Hematopoietic multipotent progenitor cell treated with erythropoietin and hydrocortisone succinate and interleukin-3 and kit ligand, for 15 days (in vitro differentiated cells): ENCODE results near the gene STK38L.
"Not testable (repeated sequence)": the region's sequence is repeated elsewhere in the genome, so short reads cannot be mapped to it uniquely, and the experiment has no call there.

Experiments used
- DNase-seq: peaks from one replicate; pipeline ENCODE4 v3.0.0-alpha.2; 2015; ENCODE audit warnings: low spot score

Gene STK38L

DNA sequence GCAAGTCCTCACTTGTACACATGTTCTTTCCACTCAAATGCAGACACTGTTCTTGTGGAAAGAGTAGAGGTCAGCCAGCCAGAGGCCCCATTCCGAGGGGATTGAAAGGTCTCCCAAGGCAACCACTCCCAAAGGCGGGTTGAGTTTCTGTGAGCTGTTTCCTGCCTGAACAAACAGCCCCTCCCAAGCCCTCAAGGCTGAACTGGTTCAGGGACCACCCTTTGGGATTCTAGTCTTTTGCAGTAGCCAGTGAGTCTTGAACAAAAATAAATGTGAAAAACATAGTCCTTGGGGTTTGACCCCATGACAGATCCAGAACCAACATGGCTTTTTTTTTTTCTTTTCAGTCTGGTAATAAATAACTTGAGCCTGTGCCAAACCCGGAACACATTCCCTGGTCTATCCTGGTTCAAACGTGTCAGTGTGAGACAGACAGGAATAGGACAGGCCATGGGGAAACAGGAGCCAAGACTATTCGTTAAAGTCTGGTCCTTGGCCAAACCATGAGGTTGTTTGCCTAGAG, 17.6 kb upstream of the STK38L start:
- DNase-seq: no peak

DNA sequence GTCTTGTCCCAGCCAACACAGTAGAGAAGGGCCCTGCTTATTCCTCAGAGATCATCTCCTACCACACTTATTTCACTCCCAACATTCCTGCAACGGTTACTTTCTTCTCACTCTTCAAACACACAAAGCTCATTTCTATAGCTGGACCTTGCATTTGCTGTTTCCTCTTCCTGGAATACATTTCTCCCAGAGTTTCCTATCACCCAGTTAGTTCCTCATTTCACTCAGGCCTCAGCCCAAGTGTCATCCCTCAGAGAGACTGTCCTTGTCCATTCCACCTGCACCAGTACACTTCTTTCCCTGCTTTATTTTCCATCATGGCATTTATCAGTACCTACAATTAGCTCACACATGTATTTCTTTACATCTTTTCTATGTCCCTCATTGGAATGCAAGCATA, 14.7 kb upstream of the STK38L start:
- no peak for DNase-seq

DNA sequence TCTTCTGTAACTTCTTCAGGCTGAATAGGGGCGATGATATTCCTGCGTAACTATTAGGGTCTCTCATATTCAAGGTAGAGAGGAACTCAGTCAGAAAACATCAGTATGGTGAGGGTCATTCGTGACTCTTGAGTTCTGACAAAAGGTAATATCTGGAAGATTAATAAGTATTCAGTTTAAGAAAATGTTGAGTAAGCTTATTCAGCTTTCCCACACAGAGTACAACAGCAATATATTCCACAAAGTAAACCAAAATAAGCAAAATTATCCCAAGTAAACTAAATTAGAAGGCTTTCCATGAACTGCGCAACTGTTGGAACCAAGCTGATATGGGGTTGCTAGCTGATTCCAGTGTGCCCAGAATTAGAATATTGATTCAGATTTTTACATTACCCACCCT, 12.7 kb upstream of the STK38L start:
- not testable (repeated sequence) for DNase-seq

DNA sequence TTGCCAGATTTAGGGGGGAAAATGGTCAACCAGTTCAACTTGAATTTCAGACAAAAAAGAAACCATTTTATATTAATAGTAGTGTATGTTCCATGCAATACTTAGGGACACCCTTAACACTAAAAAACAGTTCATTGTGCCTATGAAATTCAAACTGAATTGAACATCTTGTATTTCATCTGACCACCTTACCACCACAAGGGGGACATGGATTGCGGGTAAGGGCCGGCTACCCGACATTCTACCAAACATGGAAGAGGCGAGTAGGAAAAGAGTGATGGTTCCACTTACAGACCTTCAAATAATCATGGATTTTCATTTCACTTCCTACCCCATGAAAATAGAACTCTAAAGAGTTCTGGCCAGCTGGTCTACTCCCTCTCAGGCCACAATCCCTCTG, 10.3 kb upstream of the STK38L start:
- no peak for DNase-seq

DNA sequence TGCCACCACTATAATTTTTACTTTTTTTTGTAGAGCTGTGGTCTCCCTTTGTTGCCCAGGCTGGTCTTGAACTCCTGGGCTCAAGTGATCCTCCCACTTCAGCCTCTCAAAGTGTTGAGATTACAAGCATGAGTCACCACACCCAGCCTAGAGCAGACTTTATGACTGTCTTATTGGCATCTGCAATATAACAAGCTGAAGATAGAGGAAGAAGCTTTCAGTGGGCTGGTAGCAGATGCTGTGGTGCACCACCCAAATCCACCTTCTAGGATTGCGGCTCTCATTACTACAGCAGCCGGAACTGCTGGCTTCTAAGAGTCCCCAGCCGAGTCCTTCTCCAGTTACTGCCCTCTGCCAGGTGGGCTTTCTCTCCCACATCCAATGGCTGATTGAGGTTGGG, 7.6 kb upstream of the STK38L start:
- DNase-seq: no peak

DNA sequence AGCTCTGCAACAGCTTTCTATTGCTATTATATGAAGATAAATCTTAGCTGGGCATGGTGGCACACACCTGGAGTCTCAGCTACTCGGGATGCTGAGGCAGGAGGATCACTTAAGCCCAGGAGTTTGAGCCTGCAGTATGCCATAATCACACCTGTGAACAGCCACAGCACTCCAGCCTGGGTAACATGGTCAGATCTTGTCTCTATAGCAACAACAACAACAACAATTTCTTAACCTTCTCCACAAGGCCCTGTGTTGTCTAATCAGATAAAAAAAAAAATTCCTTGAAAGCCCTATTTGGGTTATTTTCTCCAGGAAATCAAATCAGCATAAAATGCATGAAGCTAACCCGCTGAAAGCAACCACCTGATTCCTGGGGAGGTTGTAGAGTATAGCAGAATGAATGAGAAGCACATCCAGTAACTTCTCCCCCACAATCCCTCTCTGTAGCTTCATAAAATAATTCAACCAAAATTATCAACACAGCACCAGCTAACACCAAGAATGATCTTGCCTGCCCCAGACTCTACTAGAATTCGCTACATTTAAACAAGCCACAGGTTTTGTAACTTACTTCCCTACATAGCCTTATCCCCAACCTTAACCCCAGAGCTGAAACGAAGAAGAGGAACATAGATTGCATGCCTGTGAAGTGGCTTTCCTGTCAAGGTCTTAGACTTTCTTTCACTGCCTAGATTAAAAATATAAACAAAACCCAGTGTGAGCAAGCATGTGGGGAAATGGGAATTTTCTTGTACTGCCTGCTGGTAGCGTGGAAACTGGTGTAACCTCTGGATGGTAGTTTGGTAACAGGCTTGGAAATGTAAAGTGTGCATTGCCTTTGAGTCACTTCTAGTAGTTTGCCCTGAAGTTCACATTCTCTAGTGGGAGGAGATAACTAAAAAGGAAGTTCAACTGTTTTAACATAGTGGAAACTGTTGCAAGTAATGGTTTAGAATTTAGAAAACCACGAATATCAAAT, 6.0 kb upstream of the STK38L start:
- DNase-seq: no peak

DNA sequence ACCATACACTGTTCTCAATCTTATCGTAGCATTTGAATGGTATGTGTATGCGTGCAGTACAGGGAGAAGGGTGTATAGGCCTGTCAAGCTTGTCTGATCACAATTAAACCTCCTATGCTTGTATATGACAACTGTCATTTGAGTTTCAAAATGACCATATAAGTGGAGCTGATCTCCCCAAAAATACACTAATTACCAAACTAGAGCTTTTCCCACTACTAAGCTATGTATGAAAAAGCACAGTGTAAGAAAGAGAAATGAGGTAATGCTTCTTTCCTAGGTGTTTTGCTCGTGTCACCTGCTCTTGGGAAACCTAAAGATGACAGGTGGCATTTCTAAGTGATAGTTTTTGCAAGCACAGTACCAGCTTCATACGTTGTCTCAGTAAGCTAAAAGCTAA, 1.1 kb upstream of the STK38L start:
- no peak for DNase-seq

DNA sequence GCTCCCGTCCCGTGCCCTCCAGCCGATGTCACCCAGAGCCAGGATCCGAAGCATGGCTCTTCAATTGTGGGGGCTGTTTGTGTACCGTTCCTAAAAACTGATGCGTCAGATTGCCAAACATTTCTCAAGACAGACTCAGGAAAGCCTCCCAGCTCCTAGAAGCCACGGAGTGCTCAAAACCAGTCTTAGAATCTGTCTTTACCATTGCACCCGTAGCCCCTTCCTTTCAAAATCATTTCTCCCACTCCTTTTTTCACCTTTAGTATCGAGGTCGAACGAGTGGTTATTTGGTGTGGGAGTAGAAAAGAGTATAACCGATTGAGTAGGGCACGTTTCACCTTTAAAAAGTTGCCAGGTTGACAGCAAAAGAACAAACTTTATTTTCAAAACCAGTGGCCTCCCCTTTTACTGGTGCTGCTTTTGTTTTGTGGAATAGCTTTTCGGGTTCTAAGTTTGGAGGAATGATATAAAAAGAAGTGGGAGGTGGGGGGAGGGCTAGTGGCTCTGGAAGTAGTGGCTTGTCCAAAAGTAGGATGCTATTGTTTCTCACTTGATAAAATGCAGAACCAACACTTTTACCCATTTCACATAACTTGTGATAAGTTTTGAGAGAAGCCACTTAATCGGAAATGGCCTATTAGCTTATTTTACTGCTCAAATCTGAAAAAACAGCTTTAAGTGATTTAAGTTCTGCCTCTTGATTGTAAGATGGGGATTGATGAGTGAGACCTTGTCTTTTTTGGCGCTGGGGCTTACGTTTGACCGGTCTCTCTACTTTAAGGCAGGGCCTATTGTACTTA, 803 bp downstream of the STK38L start:
- no peak for DNase-seq

DNA sequence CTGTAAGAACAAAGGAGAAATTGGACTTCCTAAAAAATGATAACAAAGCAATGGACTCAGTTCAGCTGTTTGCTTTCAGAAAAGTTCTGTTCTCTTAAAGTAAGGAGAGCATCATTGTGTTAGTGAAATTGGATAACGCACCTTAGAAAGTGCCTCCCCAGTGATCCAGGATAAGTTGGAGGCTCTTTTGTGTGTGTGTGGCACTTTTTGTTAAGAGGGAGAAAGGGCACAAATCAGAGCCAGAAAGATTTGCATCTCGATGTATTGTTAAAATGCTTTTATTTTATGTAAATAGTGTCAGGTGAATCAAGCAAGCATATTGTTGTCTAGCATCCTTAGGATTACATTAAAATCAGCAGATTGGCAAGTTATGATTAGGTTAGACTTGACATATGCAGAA, 2.1 kb downstream of the STK38L start:
- DNase-seq: no peak

DNA sequence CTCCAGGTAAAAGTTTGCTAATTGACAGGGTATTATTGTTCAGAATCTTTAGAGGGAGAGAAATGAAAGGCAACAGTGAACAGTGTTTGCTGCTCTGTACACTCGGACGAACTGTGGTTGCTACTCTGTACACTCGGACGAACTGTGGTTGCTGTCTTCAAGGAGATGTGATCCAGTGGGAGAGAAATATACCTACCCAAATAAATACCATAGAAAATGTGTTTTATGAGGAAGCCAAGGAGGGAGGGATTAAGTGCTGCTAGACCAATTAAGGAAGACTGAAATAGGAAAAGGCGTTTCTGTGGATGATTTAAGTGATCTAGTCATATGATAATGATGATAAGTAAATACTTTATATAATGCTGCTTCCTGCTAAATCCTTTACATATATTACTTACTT, 2.7 kb downstream of the STK38L start:
- no peak for DNase-seq

DNA sequence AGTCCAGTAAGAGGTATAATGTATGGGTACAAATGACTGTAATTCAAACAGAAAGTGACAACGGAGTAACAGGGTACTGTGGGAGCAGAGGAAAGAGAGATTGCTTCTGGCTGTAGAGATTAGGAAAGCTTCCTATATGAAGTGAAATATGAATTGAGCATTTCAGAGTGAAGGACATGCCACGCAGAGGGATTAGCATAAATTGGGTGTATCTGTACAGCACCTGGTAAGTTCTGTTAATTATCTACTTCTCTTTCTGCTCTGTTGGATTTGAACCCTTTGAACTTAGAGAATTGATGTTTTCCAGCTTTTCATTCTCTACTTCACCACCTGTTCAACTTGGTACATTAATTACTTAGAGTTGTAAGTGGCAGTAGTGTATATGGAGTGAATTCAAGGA, 8.8 kb downstream of the STK38L start:
- no peak for DNase-seq

DNA sequence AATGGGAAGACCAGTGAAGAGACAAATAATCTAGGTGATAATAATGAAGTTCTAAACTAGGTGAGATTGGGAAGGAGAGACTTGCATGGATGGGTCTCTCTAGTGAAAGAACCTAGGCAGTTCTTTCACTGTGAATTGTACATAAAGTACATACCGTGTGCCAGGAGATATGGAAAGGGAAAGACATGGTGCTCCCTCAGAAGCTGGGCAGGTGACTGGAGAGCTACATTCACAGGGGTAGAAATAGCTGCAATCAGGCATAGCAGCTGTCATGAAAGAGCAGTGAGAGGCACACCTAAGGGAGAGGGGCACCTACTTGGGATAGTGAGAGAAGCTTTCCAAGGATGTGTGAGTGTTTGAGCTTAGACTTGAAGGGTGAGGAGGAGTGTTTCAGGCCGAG, 9.3 kb downstream of the STK38L start:
- DNase-seq: no peak

DNA sequence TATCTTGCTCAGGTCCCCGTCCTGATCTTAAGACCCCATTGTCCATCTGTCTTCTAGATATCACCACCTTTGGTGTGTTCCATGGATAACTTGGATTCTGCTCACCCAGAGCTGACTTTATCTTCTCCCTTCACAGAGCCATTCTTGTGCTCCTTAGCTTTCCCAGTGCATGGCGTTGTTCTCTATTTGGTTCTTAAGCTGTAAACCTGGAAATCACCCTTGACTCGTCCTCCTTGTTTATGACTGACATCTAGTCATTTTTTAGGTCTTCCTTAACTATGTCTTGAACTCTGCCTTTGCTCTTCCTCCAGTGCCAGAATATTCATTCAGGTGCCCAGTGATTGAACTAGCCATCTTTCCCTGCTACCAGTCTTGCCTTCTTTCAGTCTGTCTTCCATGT, 11.7 kb downstream of the STK38L start:
- DNase-seq: no peak

DNA sequence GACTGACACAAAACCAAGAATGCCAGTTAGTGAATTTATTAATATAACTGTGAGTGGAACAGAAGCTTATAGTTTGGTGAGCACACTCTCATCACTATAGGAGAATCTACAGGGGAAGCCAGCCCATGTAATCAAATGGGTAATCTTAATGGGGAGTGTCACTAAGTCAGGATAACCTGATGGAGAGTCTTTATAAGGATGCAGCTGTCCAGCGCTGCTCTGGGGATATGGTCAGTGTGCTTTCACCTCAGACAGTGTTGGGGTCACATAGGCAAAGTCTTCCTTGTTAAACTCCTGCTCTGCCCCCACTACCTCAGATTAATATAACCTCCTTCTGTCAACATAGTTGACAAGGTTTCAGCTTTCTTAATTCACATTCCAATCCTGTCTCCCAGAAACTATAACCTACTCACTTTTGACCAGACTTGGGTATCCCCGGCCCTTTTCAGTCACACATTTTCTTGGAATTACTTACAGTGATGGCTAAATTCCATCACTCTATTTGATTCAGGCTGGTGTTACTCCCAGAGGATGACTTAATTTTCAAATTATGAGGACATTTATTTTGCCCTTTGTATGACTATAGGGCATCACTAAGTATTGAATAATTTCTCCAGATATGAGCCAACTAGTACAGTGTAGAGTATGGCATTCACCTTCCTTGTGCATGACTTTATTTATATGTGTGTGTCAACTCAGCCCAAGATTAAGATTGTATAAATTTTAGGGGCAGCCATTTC, 13.2 kb downstream of the STK38L start:
- DNase-seq: no peak

DNA sequence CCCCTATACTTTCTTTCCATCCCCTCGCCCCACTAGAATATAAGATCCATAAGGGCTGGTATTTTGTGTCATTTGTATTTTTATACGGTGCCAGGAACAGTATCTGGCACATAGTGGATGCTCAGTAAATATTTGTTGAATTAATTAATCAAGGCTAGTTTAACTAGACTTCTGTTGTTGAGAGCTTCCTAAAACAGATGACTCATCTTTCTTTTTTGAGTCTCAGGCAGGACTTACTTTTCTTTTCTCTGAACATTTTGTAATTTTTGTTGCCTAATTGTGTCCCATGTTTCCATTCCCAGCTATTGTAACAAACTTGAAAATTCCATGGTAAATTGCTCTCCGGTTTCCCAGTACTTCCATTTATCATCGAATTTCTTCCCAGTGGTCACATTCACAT, 16.7 kb downstream of the STK38L start:
- DNase-seq: no peak

DNA sequence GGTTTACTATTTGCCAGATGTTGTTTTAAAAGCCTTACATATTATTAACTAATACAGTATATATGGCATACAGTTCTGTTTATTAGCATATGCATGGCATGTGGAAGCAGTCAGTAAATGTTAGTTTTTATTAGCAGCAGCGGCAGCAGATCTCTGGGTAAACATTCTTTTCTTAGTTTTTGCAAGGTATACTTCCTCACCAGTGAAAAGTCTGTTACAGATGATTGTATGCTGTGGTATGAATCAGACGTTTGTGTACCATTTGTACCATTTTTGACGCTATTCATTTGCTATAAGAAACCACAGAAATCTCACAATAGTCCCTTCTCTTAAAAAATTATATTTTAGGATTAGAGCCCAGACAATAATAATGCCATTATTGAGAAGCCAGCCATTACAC, 17.8 kb downstream of the STK38L start:
- DNase-seq: no peak

DNA sequence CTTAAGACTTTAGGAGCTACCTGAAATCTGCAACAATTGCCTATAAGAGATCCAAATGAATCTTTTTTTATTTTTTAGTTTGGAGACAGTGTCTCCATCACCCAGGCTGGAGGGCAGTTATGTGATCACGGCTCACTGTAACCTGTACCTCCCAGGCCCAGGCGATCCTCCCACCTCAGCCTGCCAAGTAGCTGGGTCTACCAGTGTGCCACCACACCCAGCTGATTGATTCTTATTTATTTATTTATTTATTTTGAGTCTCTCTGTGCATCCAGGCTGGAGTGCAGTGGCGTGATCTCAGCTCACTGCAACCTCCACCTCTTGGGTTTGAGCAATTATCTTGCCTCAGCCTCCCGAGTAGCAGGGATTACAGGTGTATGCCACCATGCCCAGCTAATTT, 26.1 kb downstream of the STK38L start:
- DNase-seq: no peak

DNA sequence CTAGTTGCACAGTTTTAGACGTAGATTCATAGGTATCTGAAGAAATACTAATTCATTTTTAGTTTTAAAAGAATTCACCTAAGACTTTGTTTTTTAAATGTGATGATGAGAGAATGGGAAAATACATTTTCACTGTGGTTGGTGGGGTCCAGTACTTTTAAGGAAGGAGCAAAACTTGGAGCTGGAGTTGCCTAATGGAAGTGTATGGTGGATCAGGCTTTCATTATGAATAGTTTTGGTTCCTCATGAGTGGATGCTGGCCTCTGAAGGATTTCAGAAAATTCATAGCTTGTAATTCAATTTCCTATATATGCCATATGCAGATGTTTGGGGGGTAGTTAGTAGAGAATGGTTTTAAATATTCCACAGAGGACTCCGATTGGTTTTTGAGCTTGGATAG, 27.1 kb downstream of the STK38L start:
- DNase-seq: no peak

DNA sequence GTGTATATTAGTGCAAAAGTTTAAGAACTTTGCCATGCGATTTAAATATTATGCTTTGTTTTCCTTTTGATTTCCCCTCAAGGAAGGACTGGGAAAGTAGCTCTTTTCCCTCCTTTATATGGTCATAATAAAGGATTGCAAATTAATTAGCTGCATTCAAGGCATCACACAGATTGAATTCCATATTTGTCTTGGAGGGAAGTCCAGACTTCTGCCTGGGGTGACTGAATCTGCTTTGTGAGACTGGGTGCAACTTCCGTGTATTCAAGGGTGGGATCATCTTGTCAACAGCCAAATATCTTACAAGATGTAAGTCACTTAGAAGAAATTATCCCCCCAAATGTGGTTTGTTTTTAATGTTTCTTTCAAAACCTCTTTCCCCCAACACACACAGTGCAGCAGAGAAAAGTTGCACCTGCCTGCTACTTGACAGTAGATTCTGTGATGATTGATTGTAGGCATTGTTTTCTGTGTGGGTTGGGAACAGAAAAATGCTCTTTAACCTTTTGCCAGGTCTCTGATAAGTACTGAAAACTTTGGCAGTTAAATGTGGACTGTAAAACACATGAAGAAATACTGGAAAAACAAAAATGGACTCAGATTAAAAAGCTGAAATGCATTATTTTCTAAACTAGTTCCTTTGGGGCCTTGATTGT, 28.4 kb downstream of the STK38L start:
- DNase-seq: no peak

DNA sequence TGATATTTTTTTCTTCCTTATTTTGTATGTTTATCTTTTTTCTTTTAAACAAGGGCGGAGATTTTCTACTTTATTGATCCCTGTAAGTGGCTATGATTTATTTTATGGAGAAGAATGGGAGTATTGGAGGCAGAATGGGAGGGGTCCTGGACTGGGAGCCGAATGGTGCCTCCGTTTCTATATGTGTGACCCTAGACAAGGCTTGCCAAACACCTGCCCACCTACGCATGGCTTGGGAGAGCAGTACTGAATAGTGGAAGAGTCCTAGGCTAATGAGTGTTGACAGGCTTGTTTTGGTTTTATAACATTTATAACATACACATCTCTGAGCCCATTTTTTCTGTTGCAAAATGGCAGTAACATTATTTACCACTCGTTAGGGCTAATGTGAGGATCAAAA, 29.0 kb downstream of the STK38L start:
- DNase-seq: no peak

DNA sequence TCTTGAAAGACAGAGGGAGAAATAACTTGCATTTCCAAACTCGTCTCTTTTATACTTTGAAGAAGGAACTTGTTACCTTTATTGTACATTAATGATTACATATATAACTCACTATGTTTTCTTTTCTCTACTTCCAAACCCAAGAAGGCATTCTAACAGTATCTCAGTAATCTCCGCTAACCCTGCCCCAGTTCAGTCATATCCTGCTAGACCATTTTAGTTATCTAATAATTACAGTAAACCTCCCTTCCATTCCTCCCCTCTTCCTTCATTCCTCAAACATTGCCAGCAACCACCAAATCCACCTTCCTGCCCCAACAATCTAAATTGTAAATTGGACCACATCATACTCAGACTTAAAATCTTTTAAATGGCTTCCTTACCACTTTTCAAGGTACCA, 30.6 kb downstream of the STK38L start:
- no peak for DNase-seq

DNA sequence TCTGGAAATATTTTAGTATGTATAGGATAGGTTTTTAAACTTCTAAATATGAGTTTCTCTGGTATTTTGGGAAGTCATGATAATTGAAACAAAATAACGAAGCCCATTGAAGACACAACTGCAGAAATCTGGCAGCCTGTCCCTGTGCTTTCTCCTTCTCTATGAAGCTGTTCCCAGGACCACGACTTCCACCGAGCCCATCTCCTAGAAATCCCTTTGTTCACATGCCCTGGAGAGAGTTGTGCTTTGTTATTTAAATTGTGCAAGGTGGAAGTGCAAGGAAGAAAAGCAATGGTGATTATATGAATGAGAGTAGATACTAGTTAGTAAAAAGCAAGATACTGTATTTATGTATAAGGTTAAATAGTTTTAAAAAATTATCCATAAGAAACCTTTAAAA, 32.2 kb downstream of the STK38L start:
- no peak for DNase-seq
